Keratinocyte (primary cell): ENCODE measurements around the gene CD4. TPM values are rescaled to one million over a fixed set of nuclear protein-coding genes. Genes with fewer than 3 reads are reported as not detected.

ENCODE experiments used
- DNase-seq: peaks from one replicate; pipeline ENCODE4 v3.0.0-alpha.2; 2011; ENCODE audit warnings: low read depth, missing footprints, low spot score
- FAIRE-seq: peaks from 2 replicates; lab custom pipeline; 2011; peaks lifted over from hg19 to GRCh38; lab: Jason Lieb, UNC
- H2AFZ ChIP-seq: 2 replicates; pipeline ENCODE4 v1.6.0; 2012; ENCODE audit warnings: low read length, control low read depth, inconsistent platforms; ENCODE audit not compliant: control insufficient read depth
- H3K27ac ChIP-seq: 2 replicates; pipeline ENCODE4 v1.5.1; 2011; ENCODE audit warnings: low read length; ENCODE audit not compliant: control insufficient read depth, insufficient read depth
- H3K27me3 ChIP-seq: 3 replicates; pipeline ENCODE4 v1.6.0; 2011; ENCODE audit warnings: low read length; ENCODE audit not compliant: control insufficient read depth, insufficient read depth; ENCODE audit errors: extremely low read depth
- H3K36me3 ChIP-seq, 2 experiments: 2 replicates in 1 of 2; 3 replicates in 1 of 2; pipeline ENCODE4 v1.5.1; 2011; ENCODE audit warnings: low read length in 2 of 2, mild to moderate bottlenecking in 1 of 2; ENCODE audit not compliant: control insufficient read depth in 2 of 2, insufficient read depth in 2 of 2; ENCODE audit errors: extremely low read depth in 1 of 2
- H3K4me1 ChIP-seq: 3 replicates; pipeline ENCODE4 v1.5.1; 2011; ENCODE audit warnings: low read length; ENCODE audit not compliant: control insufficient read depth, insufficient read depth; ENCODE audit errors: extremely low read depth
- H3K4me2 ChIP-seq: 3 replicates; pipeline ENCODE4 v1.6.0; 2011; ENCODE audit warnings: low read depth, low read length; ENCODE audit not compliant: control insufficient read depth, insufficient read depth; ENCODE audit errors: extremely low read depth
- H3K4me3 ChIP-seq, 3 experiments: fragments of 200-600 bp in 1 of 3; sonication (generic) in 1 of 3; 2 replicates in 2 of 3; 3 replicates in 1 of 3; pipeline ENCODE4 v1.5.1; 2011 to 2016; ENCODE audit warnings: low read length in 3 of 3, mild to moderate bottlenecking in 3 of 3, control low read depth in 2 of 3, inconsistent platforms in 1 of 3, low read depth in 1 of 3, mixed read lengths in 1 of 3, mixed run types in 1 of 3, moderate library complexity in 1 of 3; ENCODE audit not compliant: control insufficient read depth in 2 of 3, insufficient read depth in 2 of 3; ENCODE audit errors: extremely low read depth in 1 of 3
- H3K79me2 ChIP-seq: 2 replicates; pipeline ENCODE4 v1.6.0; 2012; ENCODE audit warnings: low read length; ENCODE audit not compliant: control insufficient read depth, insufficient read depth
- H3K9ac ChIP-seq: 3 replicates; pipeline ENCODE4 v1.6.0; 2011; ENCODE audit warnings: low read length; ENCODE audit not compliant: control insufficient read depth, insufficient read depth; ENCODE audit errors: extremely low read depth
- H3K9me1 ChIP-seq: 3 replicates; pipeline ENCODE4 v1.6.0; 2011; ENCODE audit warnings: low read length; ENCODE audit not compliant: control insufficient read depth, insufficient read depth; ENCODE audit errors: extremely low read depth
- H3K9me3 ChIP-seq: 2 replicates; pipeline ENCODE4 v1.5.1; 2012; ENCODE audit warnings: low read depth, low read length; ENCODE audit not compliant: control insufficient read depth
- H4K20me1 ChIP-seq: 3 replicates; pipeline ENCODE4 v1.6.0; 2011; ENCODE audit warnings: low read length; ENCODE audit not compliant: control insufficient read depth, insufficient read depth; ENCODE audit errors: extremely low read depth
- CTCF ChIP-seq, 3 experiments: IDR thresholded peaks in 1 of 3; conservative IDR thresholded peaks in 1 of 3; optimal IDR thresholded peaks in 1 of 3; 2 replicates in 2 of 3; 3 replicates in 1 of 3; pipeline versions ENCODE3 to v1.5.1; 2011; ENCODE audit warnings: low read length in 3 of 3, mild to moderate bottlenecking in 3 of 3, moderate library complexity in 2 of 3, control low read depth in 1 of 3, inconsistent platforms in 1 of 3; ENCODE audit not compliant: insufficient read depth in 2 of 3; ENCODE audit errors: extremely low read depth in 1 of 3
- EZH2 ChIP-seq: IDR thresholded peaks from one replicate; pipeline ENCODE4 v1.6.1; 2012; ENCODE audit warnings: inconsistent platforms, mild to moderate bottlenecking, low read length, moderate library complexity
- dilution Hi-C: fragments of 300-500 bp; cut with MboI; formaldehyde crosslinking; loops from one replicate; pipeline ENCODE4 v1.7.0; 2020; ENCODE audit warnings: low sequenced_read_pairs; ENCODE audit not compliant: extremely low pct_ligation_motif_present
- polyA plus RNA-seq, 5 experiments: library from polyadenylated mRNA; depleted of rRNA in 3 of 5; stranded (reverse) in 3 of 5; stranded (forward) in 1 of 5; unstranded in 1 of 5; fragments of >200 nt; gene quantifications; 1 replicate in 1 of 5; 2 replicates in 3 of 5; 3 replicates in 1 of 5; pipeline versions ENCODE4 v1.2.1 to v1.2.3, GENCODE V29; 2011 to 2012; ENCODE audit warnings: missing spikeins in 2 of 5, low read depth in 1 of 5, low replicate concordance in 1 of 5

The CD4 gene
- polyA plus RNA-seq, 1 donor (not counting 4 experiments of a cell fraction or from before 2014, with no cell fraction given) = 0.01 TPM

- TF ChIP-seq EZH2 = no peak
- no peak for TF ChIP-seq CTCF (optimal IDR thresholded peaks at IDR 0.05 in 1 of 3, IDR thresholded peaks at IDR 0.05 in 1 of 3, conservative IDR thresholded peaks at IDR 0.05 in 1 of 3; ENCODE audit: extremely low read depth in 1 of 3, insufficient read depth in 2 of 3, low read length in 3 of 3)
- no peaks in the 10 kb centered on the region for H3K9me1 ChIP-seq
- H3K36me3 ChIP-seq = no peaks in the 10 kb centered on the region
- no peak overlapping the region for H3K4me2 ChIP-seq
- dilution Hi-C loops = no loop called here
- FAIRE-seq (no peak), DNase-seq (no peak)
- no peaks in the 10 kb centered on the region for H3K9me3 ChIP-seq
- no peaks in the 10 kb centered on the region for H4K20me1 ChIP-seq
- no peak overlapping the region for H3K4me3 ChIP-seq
- no peaks in the 10 kb centered on the region for H3K79me2 ChIP-seq
- H3K4me1 ChIP-seq = no peaks in the 10 kb centered on the region
- peaks cover 14% of the 10 kb centered on the region for H3K27me3 ChIP-seq
- no peak overlapping the region for H2AFZ ChIP-seq
- no peak overlapping the region for H3K9ac ChIP-seq
- no peak overlapping the region for H3K27ac ChIP-seq
Observed at GRCh38 chr12:6799147-6799546, 9.8 kb downstream of the CD4 start.

- no peak overlapping the region for H3K9ac ChIP-seq
- no peaks in the 10 kb centered on the region for H3K4me1 ChIP-seq
- no peak overlapping the region for H3K4me2 ChIP-seq
- H2AFZ ChIP-seq = no peak overlapping the region
- H3K9me3 ChIP-seq = no peaks in the 10 kb centered on the region
- no peak for DNase-seq
- TF ChIP-seq EZH2 (no peak), CTCF (optimal IDR thresholded peaks at IDR 0.05 in 1 of 3, IDR thresholded peaks at IDR 0.05 in 1 of 3, conservative IDR thresholded peaks at IDR 0.05 in 1 of 3; ENCODE audit: extremely low read depth in 1 of 3, insufficient read depth in 2 of 3, low read length in 3 of 3) (no peak)
- dilution Hi-C loops = no loop called here
- no peaks in the 10 kb centered on the region for H3K9me1 ChIP-seq
- no peaks in the 10 kb centered on the region for H3K79me2 ChIP-seq
- no peaks in the 10 kb centered on the region for H3K36me3 ChIP-seq
- no peak overlapping the region for H3K27ac ChIP-seq
- H4K20me1 ChIP-seq = no peaks in the 10 kb centered on the region
- H3K4me3 ChIP-seq = no peak overlapping the region
- FAIRE-seq = no peak
- peaks cover 5% of the 10 kb centered on the region for H3K27me3 ChIP-seq
Observed at GRCh38 chr12:6807170-6807569, 17.8 kb downstream of the CD4 start.
